ENCODE data around the gene RGR.

GRCh38 chr10:84286695-84287094 is 41.8 kb downstream of the RGR start:
- TF ChIP-seq CTCF (IDR thresholded peaks at IDR 0.05): no peak
- no peak for TF ChIP-seq POLR2A (IDR thresholded peaks at IDR 0.05)
- no peak for TF ChIP-seq POLR2AphosphoS5 (IDR thresholded peaks at IDR 0.05)
- no peak for TF ChIP-seq EP300 (IDR thresholded peaks at IDR 0.05)

Measured in suprapubic skin (tissue), 4 donors.